ENCODE measurements around the gene CAMK2N1. TPM values are rescaled to one million over a fixed set of nuclear protein-coding genes. Genes with fewer than 3 reads are reported as not detected.

CAMK2N1 gene
- total RNA-seq, 1 experiment from 2014 or later: 55.0 TPM

- no peak for TF ChIP-seq CTCF (IDR thresholded peaks at IDR 0.05; ENCODE audit: insufficient read depth in 1 of 2, low read depth in 1 of 2, low read length in 1 of 2, severe bottlenecking in 1 of 2, unreplicated experiment in 1 of 2)
- POLR2A ChIA-PET: no interaction called here
- no peaks in the 10 kb centered on the region for H3K27me3 ChIP-seq (replicated peaks; ENCODE audit: control insufficient read depth, insufficient read depth, low read length)
- Mint-ChIP-seq H3K27me3 (ENCODE audit: insufficient read depth, unreplicated experiment) (no peaks in the 10 kb centered on the region), H3K4me3 (ENCODE audit: unreplicated experiment) (peak overlapping the region; percentile 92), H3K27ac (ENCODE audit: unreplicated experiment) (peak overlapping the region; percentile 70), H3K9me3 (ENCODE audit: unreplicated experiment) (no peaks in the 10 kb centered on the region), H3K36me3 (ENCODE audit: insufficient read depth, unreplicated experiment) (peaks cover 19% of the 10 kb centered on the region), H3K4me1 (ENCODE audit: low read depth, unreplicated experiment) (peaks cover 7% of the 10 kb centered on the region)
- H3K9me3 ChIP-seq: no peaks in the 10 kb centered on the region
- no peaks in the 10 kb centered on the region for H3K36me3 ChIP-seq (ENCODE audit: control insufficient read depth, insufficient read depth, low read length)
- intact Hi-C loops (cut with micrococcal nuclease; ENCODE audit: unreplicated experiment): no loop called here
- H3K4me3 ChIP-seq (ENCODE audit: low read depth, low read length): peak overlapping the region; percentile 87
- DNase-seq: no peak
- CTCF ChIA-PET: interaction anchor here (1.0 kb wide), 1 partner anchor 190 kb away, joined by 3 read pairs; no protein-coding TSS in a partner anchor
- H3K4me1 ChIP-seq: no peaks in the 10 kb centered on the region
- no TSS peak for BruUV-seq (replicated peaks)
Observed at GRCh38 chr1:20507248-20507563, 21.2 kb upstream of the CAMK2N1 start.

- Mint-ChIP-seq H3K27me3 (ENCODE audit: insufficient read depth, unreplicated experiment) (no peaks in the 10 kb centered on the region), H3K9me3 (ENCODE audit: unreplicated experiment) (no peaks in the 10 kb centered on the region), H3K36me3 (ENCODE audit: insufficient read depth, unreplicated experiment) (peaks cover 24% of the 10 kb centered on the region), H3K4me3 (ENCODE audit: unreplicated experiment) (no peak overlapping the region), H3K27ac (ENCODE audit: unreplicated experiment) (no peak overlapping the region), H3K4me1 (ENCODE audit: low read depth, unreplicated experiment) (peaks cover 7% of the 10 kb centered on the region)
- Histone ChIP-seq H3K27me3 (replicated peaks; ENCODE audit: control insufficient read depth, insufficient read depth, low read length) (no peaks in the 10 kb centered on the region), H3K36me3 (ENCODE audit: control insufficient read depth, insufficient read depth, low read length) (peaks cover 1% of the 10 kb centered on the region; the same call in 1 of the 2 replicates), H3K4me1 (no peaks in the 10 kb centered on the region), H3K4me3 (ENCODE audit: low read depth, low read length) (no peak overlapping the region), H3K9me3 (no peaks in the 10 kb centered on the region)
- DNase-seq: no peak
- ChIA-PET CTCF (no interaction called here), POLR2A (no interaction called here)
- no peak for TF ChIP-seq CTCF (IDR thresholded peaks at IDR 0.05; ENCODE audit: insufficient read depth in 1 of 2, low read depth in 1 of 2, low read length in 1 of 2, severe bottlenecking in 1 of 2, unreplicated experiment in 1 of 2)
- no TSS peak for BruUV-seq (replicated peaks)
- intact Hi-C loops (cut with micrococcal nuclease; ENCODE audit: unreplicated experiment): no loop called here
Observed at GRCh38 chr1:20505488-20505887, 19.5 kb upstream of the CAMK2N1 start.

GRCh38 chr1:20500716-20501115 lies 14.7 kb upstream of the CAMK2N1 start:
- no peaks in the 10 kb centered on the region for H3K9me3 ChIP-seq
- BruUV-seq (replicated peaks): no TSS peak
- Mint-ChIP-seq H3K9me3 (ENCODE audit: unreplicated experiment) (no peaks in the 10 kb centered on the region), H3K27me3 (ENCODE audit: insufficient read depth, unreplicated experiment) (no peaks in the 10 kb centered on the region), H3K4me1 (ENCODE audit: low read depth, unreplicated experiment) (no peaks in the 10 kb centered on the region), H3K36me3 (ENCODE audit: insufficient read depth, unreplicated experiment) (peaks cover 20% of the 10 kb centered on the region), H3K4me3 (ENCODE audit: unreplicated experiment) (no peak overlapping the region), H3K27ac (ENCODE audit: unreplicated experiment) (no peak overlapping the region)
- ChIA-PET POLR2A (no interaction called here), CTCF (no interaction called here)
- intact Hi-C loops (cut with micrococcal nuclease; ENCODE audit: unreplicated experiment): no loop called here
- H3K4me1 ChIP-seq: no peaks in the 10 kb centered on the region
- peaks cover 1% of the 10 kb centered on the region; the same call in 1 of the 2 replicates for H3K36me3 ChIP-seq (ENCODE audit: control insufficient read depth, insufficient read depth, low read length)
- no peaks in the 10 kb centered on the region for H3K27me3 ChIP-seq (replicated peaks; ENCODE audit: control insufficient read depth, insufficient read depth, low read length)
- no peak for DNase-seq
- no peak for TF ChIP-seq CTCF (IDR thresholded peaks at IDR 0.05; ENCODE audit: insufficient read depth in 1 of 2, low read depth in 1 of 2, low read length in 1 of 2, severe bottlenecking in 1 of 2, unreplicated experiment in 1 of 2)
- H3K4me3 ChIP-seq (ENCODE audit: low read depth, low read length): no peak overlapping the region
